ENCODE results near the gene BANF2. TPM values are rescaled to one million over a fixed set of nuclear protein-coding genes. Genes with fewer than 3 reads are reported as not detected.
"Not testable (repeated sequence)": the region's sequence is repeated elsewhere in the genome, so short reads cannot be mapped to it uniquely, and the experiment has no call there.

The BANF2 gene
- total RNA-seq, 1 donor: not detected

DNA sequence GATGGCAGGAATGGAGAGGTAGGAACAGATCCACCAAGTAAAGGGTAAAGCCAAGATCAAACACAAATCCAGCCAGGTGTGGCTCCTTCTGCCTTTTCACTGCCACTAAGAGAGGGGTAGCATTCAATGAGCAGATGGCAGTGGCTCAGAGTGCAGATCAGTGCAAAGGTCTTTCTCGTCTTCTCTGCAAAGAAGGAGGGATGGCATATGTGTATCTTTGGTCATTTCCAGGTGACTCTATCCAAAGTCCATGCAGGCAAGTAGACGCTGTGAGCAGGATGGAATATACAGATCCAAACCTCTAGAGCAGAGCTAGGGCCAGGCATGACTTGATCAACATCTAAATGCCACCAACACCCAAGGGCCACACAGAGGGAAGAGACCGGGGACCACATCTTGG is 6.9 kb downstream of the BANF2 start:
- H3K4me3 ChIP-seq (ENCODE audit: low read length): no peak overlapping the region
- H3K27me3 ChIP-seq (ENCODE audit: insufficient read depth, low read length): no peaks in the 10 kb centered on the region
- no peaks in the 10 kb centered on the region for H3K4me1 ChIP-seq (ENCODE audit: insufficient read depth, low read length)
- no peaks in the 10 kb centered on the region for H3K9me3 ChIP-seq (ENCODE audit: low read depth, low read length)

DNA sequence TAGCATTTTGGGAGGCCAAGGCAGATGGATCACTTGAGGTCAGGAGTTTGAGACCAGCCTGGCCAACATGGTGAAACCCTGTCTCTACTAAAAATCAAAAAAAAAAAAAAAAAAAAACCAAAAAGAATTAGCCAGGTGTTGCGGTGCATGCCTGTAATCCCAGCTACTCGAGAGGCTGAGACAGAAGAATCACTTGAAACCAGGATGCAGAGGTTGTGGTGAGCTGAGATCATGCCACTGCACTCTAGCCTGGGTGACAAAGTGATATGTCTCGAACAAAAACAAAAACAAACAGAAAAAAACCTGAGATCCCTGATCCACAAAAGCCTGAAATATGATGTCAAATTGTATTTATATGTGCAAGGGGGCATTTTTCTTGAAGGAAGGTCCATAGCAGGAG is 8.2 kb downstream of the BANF2 start:
- not testable (repeated sequence) for H3K4me3 ChIP-seq (ENCODE audit: low read length); H3K4me1 ChIP-seq (ENCODE audit: insufficient read depth, low read length); H3K9me3 ChIP-seq (ENCODE audit: low read depth, low read length); H3K27me3 ChIP-seq (ENCODE audit: insufficient read depth, low read length)

DNA sequence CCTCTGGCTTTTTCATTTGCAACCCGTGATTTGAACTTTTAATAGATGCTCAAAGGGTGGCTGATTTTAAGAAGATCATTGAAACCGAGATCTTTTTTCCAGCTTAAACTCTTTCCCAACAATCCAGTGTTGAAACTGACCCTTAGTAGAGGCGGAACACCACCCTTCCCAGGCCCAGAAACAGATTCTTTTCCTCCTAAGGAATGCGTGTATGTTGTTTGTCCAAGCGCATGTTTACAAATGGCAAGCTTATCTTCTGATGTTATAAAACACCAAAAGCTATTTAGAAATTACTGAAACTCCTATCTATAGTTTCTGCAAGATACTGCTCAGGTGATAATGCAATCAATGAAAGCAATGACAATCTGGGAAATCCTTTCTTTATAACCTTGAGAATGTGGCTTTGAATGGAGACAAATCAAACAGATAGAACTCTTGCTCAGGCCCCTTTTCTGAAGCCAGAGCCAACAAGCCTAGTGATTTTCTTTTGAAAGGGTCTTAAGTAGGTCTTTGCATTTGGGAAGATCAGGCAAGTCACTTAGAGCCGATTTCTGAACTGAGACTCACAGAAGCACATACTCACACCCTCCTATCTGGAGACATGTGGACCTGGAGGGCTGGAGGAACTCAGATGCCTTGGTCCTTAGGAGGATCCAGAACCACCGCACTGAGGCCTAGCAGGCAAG is 9.1 kb downstream of the BANF2 start:
- Histone ChIP-seq H3K27me3 (ENCODE audit: insufficient read depth, low read length) (no peaks in the 10 kb centered on the region), H3K4me1 (ENCODE audit: insufficient read depth, low read length) (no peaks in the 10 kb centered on the region), H3K9me3 (ENCODE audit: low read depth, low read length) (no peaks in the 10 kb centered on the region), H3K4me3 (ENCODE audit: low read length) (no peak overlapping the region)

DNA sequence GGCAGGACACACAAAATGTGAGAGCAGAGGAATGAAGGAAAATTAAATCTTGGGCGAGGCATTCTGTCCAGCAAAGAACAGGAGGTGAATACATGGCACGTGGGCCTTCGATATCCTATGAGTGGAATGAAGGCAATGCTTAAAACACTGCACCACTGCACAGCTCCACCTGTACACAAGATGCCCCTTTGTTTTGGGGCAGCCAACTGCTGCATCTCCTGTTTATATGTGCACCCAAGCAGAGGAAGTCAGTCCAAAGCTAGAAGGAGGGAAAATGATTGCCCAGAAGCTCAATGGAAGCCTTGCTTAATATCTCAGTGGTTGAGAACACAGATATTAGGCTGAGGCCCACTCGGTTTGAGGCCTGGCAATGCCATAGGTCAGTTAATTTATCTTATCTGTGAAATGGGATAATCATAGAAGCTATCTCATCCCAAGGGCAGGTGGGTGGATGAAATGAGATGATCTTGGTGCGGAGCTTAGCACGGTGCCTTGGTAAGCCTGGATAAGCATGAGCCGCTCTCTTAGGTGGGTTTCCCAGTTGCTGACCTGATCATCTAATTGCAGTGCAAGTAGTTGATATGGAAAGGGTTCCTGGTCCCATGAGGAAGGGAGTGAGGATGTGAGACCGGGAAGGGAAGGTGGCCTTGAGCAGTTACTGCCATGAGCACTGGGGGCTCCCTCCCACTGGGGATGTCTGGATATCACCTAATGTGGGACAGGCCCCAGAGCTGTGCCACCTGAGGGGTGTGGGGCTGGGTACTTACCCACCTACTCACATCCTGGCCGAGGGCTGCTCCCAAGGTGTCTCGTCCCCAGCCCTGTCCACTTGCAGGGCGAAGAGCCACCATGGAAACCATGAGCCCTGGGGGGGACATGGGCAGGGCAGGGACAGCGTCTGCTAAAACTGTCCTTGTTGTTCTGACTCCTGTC is 9.9 kb downstream of the BANF2 start:
- no peaks in the 10 kb centered on the region for H3K27me3 ChIP-seq (ENCODE audit: insufficient read depth, low read length)

DNA sequence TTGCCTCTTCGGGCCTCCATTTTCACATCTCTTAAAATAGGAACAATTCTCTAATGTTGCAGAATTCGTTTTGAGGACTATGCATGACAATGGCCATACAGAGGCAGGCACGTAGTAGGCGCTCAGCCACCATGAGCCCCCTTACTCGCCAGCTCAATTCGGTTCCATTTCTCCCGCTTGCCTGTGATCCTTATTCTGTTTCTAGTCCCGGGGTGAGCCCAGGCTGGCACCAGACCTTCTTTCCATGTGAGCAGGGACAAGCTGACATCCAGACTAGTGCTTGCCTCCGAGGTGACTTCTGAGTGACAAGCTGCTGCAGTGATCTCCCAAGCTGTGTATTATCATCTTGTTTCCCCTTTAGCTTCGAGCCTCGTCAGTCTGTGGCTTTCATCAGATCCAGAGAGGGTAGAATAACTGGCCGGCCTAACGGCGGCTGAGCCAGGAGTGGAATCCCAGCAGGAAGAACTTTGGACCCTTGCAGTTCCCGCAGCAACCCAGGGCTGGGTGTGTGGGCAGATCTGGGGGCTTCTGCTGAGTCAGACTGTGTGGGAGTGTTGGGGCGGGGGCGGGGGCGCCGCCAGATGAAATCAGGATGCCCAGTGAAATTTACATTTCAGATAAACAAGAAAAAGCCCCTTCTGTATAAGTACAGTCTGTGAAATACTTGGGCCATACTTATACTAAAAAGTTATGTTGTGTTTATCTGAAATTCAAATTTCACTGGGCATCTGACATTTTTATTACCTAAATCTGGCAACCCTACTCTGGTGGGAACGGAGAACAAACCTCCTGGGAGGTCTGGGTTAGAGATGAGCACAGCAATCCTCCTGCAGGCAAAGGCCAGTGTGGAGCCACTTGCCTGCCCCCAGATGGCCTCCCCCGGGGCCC is 10.9 kb downstream of the BANF2 start:
- Histone ChIP-seq H3K9me3 (ENCODE audit: low read depth, low read length) (no peaks in the 10 kb centered on the region), H3K4me1 (ENCODE audit: insufficient read depth, low read length) (no peaks in the 10 kb centered on the region), H3K4me3 (ENCODE audit: low read length) (no peak overlapping the region), H3K27me3 (ENCODE audit: insufficient read depth, low read length) (no peaks in the 10 kb centered on the region)

More for the DNA sequence above, 9.9 kb downstream of the BANF2 start:
- H3K4me3 ChIP-seq (ENCODE audit: low read length): no peak overlapping the region
- H3K4me1 ChIP-seq (ENCODE audit: insufficient read depth, low read length): no peaks in the 10 kb centered on the region
- H3K9me3 ChIP-seq (ENCODE audit: low read depth, low read length): no peaks in the 10 kb centered on the region

DNA sequence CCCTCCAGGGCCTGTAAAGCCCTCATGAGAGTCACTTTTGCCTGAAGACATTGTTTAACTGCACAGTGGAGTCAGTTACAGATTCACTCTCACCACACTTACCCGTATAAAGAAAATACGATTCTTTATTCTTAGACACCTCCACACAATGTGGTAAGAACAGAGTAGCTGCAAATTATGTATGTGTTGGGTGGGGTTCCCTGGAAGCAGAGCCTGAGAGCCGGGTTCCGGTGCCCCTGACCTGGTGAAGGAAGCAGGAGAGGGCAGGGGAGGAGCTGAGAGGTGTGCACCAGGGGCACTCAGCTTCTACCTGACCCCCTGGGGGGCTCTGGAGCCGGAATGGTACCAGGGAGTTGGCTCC is 11.5 kb downstream of the BANF2 start:
- Histone ChIP-seq H3K4me1 (ENCODE audit: insufficient read depth, low read length) (no peaks in the 10 kb centered on the region), H3K27me3 (ENCODE audit: insufficient read depth, low read length) (no peaks in the 10 kb centered on the region), H3K4me3 (ENCODE audit: low read length) (no peak overlapping the region), H3K9me3 (ENCODE audit: low read depth, low read length) (no peaks in the 10 kb centered on the region)

DNA sequence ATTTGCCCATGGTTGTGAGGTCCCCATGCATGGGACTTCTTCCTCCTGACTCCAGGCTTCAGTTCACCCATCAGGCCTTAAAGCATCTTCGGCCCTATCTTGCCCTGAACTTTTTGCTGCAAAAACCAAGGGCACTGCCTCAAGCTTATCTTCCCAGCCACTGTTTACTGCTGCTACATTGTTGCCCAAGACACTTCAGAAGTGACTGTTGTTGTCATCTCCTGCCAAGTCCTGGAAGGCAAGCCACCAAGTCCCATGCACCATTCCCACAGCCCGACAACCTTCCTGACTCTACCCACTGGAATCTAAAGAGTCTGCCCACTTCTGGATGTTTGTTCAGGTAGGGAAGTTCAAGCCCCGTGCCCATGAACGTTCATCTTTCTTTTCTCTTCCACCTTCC is 12.4 kb downstream of the BANF2 start:
- Histone ChIP-seq H3K9me3 (ENCODE audit: low read depth, low read length) (no peaks in the 10 kb centered on the region), H3K27me3 (ENCODE audit: insufficient read depth, low read length) (no peaks in the 10 kb centered on the region), H3K4me3 (ENCODE audit: low read length) (no peak overlapping the region), H3K4me1 (ENCODE audit: insufficient read depth, low read length) (no peaks in the 10 kb centered on the region)

DNA sequence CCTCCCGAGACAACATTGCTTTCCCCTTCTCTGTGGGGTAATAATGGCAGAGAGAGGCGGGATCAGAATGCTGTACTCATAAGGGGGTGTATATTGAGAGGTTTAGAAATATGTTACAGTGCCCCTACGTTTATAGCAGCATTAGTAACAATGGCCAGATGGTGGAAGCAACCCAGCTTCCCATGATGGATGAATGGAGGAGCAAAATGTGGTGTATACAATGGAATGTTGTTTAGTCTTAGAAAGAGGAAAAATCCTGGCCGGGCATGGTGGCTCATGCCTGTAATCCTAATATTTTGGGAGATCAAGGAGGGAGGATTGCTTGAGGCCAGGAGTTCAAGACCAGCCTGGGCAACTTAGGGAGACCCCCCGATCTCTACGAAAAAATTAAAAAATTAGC is 12.9 kb downstream of the BANF2 start:
- Histone ChIP-seq H3K4me3 (ENCODE audit: low read length) (no peak overlapping the region), H3K27me3 (ENCODE audit: insufficient read depth, low read length) (no peaks in the 10 kb centered on the region), H3K9me3 (ENCODE audit: low read depth, low read length) (no peaks in the 10 kb centered on the region), H3K4me1 (ENCODE audit: insufficient read depth, low read length) (no peaks in the 10 kb centered on the region)

DNA sequence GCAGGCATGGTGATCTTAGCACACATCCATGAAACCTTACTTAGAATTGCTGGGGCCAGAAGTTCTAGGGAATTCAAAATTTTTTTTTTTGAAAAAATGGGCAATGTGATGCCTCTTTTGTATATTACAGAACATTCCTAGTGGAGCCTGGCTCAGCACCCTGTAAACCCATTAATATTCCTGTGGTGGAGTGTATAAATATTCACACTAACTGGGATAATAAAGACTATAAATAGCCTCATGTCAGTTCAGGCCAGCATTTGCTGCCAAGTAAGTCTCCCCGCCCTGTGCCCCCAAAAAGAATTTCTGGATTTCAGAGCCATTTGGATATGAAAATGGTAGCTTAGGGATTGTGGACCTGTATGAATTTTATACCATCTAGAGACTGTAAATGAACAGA is 14.8 kb downstream of the BANF2 start:
- Histone ChIP-seq H3K9me3 (ENCODE audit: low read depth, low read length) (no peaks in the 10 kb centered on the region), H3K27me3 (ENCODE audit: insufficient read depth, low read length) (no peaks in the 10 kb centered on the region), H3K4me1 (ENCODE audit: insufficient read depth, low read length) (no peaks in the 10 kb centered on the region), H3K4me3 (ENCODE audit: low read length) (no peak overlapping the region)

DNA sequence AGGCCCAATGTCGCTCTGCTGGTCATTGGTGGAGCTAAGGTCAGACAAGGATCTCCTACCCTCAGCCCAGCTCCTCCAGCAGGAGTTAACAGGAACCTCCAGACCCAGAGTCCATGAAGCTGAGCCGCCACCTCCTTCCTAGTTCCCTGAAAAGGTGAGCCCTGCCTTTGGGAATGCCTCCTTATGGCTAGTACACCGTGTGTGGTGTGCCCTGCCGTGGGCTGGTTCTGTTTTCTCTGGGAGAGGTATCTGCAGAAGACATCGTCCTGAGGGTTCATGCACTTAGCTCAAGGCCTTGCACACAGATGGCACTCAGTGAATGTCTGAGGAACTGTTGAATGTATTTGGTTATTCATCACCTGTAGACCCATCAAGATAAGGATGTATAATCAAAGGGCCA is 15.3 kb downstream of the BANF2 start:
- H3K4me1 ChIP-seq (ENCODE audit: insufficient read depth, low read length): no peaks in the 10 kb centered on the region
- H3K9me3 ChIP-seq (ENCODE audit: low read depth, low read length): no peaks in the 10 kb centered on the region
- H3K27me3 ChIP-seq (ENCODE audit: insufficient read depth, low read length): no peaks in the 10 kb centered on the region
- H3K4me3 ChIP-seq (ENCODE audit: low read length): no peak overlapping the region

DNA sequence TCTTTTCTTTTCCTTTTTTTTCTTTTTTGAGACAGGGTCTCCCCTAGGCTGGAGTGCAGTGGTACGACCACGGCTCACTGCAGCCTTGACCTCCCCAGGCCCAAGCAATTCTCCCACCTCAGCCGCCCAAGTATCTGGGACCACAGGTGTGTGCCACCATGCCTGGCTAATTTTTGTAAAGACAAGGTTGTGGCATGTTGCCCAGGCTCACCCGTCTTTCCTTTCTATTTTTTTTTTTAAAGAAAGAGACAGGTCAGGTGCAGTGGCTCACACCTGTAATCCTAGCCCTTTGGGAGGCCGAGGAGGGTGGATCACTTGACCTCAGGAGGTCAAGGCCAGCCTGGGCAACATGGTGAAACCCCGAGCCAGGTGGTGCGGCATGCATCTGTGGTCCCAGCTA is 16.6 kb downstream of the BANF2 start:
- Histone ChIP-seq H3K9me3 (ENCODE audit: low read depth, low read length) (no peaks in the 10 kb centered on the region), H3K4me1 (ENCODE audit: insufficient read depth, low read length) (no peaks in the 10 kb centered on the region), H3K27me3 (ENCODE audit: insufficient read depth, low read length) (no peaks in the 10 kb centered on the region), H3K4me3 (ENCODE audit: low read length) (no peak overlapping the region)

DNA sequence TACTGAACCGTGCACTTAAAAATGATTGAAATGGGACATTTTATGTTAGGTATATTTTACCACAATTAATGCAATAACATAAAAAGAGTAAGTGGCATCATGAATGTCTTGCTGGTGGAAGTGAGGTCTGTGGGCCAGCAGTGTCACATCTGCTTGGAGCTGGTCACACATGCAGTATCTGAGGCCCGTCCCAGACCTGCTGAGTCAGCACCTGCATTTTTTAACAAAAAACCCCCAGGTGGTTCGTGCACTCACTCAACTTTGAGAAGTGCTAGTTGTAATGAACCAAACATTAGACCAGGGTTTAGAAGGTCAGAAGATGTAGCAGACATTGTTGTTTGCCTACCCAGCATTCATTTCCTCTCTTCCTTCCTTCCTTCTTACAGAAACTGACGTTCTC is 21.0 kb downstream of the BANF2 start:
- H3K4me1 ChIP-seq (ENCODE audit: insufficient read depth, low read length): no peaks in the 10 kb centered on the region
- no peak overlapping the region for H3K4me3 ChIP-seq (ENCODE audit: low read length)
- H3K9me3 ChIP-seq (ENCODE audit: low read depth, low read length): no peaks in the 10 kb centered on the region
- H3K27me3 ChIP-seq (ENCODE audit: insufficient read depth, low read length): no peaks in the 10 kb centered on the region

DNA sequence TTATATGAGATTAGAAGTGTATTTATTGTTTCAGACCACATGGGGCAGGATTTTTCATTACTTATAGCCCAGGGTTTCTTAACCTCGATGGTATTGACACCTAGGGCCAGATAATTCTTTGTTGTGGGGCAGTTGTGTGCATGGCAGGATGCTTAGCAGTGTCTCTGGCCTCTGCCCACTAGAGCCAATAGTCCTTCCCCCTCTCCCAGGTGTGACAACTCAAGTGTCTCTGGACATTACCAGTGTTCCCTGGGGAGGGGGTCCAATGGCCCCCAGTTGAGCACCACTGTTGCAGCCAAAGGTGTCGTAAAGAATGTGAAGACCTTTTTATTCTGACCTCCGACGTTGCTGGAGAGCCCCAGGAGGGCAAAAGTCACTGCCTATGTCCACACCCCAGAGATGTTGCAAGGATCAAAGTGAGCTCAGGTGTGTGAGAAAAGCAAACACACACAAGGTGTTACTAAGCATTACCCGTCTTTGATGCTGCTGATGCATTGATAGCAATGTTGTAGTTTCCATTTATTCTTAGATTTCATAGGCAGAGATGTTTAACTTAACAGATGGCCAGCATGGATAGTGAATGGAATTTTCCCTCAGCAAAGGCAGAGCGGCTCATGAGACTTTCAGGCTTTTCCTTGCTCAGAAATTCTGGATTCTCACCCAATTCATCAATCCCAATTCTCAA is 22.2 kb downstream of the BANF2 start:
- Histone ChIP-seq H3K4me1 (ENCODE audit: insufficient read depth, low read length) (no peaks in the 10 kb centered on the region), H3K9me3 (ENCODE audit: low read depth, low read length) (no peaks in the 10 kb centered on the region), H3K4me3 (ENCODE audit: low read length) (no peak overlapping the region), H3K27me3 (ENCODE audit: insufficient read depth, low read length) (no peaks in the 10 kb centered on the region)

DNA sequence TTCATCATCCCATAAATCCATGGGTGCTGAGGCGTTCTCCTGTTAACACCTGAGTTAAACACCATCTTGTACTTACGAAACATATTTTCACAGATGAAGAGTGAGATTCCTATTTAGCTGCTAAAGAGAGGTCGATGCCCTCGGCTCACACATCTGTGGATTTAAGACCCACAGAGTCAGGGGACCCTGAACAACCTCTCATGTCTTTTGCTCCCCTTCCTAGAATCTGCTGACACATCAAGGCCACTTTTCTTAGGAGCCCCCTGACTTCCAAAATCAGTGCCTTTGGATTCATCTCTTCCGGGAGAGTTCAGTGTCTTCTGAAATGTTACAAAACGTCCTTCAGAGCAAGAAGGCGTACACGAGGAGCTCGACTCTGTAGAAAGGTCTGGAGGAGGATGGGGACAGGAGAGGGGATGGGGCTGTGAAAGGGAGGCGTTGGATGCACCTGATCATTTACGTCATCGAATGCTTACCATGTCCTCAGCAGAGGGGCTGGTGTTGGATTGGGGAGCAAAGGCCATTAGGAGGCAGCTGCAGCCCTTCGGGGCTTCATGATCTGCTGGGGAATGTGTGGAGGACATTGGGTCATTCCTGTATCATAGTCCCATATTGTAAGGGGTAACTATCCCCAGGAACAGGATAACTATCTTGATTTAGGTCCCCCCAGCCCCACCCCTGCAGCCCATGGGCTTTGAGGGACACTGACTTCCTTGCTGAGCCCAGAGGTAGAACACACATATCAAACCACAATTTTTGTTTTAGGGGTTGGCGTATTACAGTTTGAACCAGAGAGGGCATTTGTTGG is 22.9 kb downstream of the BANF2 start:
- Histone ChIP-seq H3K27me3 (ENCODE audit: insufficient read depth, low read length) (no peaks in the 10 kb centered on the region), H3K4me1 (ENCODE audit: insufficient read depth, low read length) (no peaks in the 10 kb centered on the region), H3K9me3 (ENCODE audit: low read depth, low read length) (no peaks in the 10 kb centered on the region), H3K4me3 (ENCODE audit: low read length) (no peak overlapping the region)

Measured in mononuclear cell (primary cell).